Gastroesophageal sphincter (tissue), 4 donors: ENCODE measurements around the gene SPART. TPM values are rescaled to one million over a fixed set of nuclear protein-coding genes. Genes with fewer than 3 reads are reported as not detected.

Experiments
- ATAC-seq: fragments of 150-250 bp; one replicate; pipeline ENCODE4 v1.9.1; 2016; ENCODE audit warnings: mild to moderate bottlenecking, moderate library complexity
- H3K27ac ChIP-seq, 4 donors: fragments of 200-600 bp; sonication (generic) in 3 of 4; 1 replicate in 3 of 4; 2 replicates in 1 of 4; pipeline ENCODE4 v1.5.1; 2016 to 2019
- H3K27me3 ChIP-seq: fragments of 200-600 bp; sonication (generic); one replicate; pipeline ENCODE4 v1.5.1; 2019
- H3K36me3 ChIP-seq, 2 donors: fragments of 200-600 bp; sonication (generic); one replicate each; pipeline ENCODE4 v1.5.1; 2019; ENCODE audit warnings: control low read depth in 1 of 2
- H3K4me1 ChIP-seq, 3 donors: fragments of 200-600 bp; sonication (generic); 1 replicate in 2 of 3; 2 replicates in 1 of 3; pipeline ENCODE4 v1.5.1; 2016 to 2019; ENCODE audit warnings: control low read depth in 2 of 3
- H3K4me3 ChIP-seq, 2 donors: fragments of 200-600 bp; sonication (generic); one replicate each; pipeline ENCODE4 v1.5.1; 2019; ENCODE audit warnings: mild to moderate bottlenecking in 1 of 2, moderate library complexity in 1 of 2
- H3K9me3 ChIP-seq, 3 donors: fragments of 200-600 bp; sonication (generic); one replicate each; pipeline ENCODE4 v1.5.1; 2017 to 2019; ENCODE audit warnings: control low read depth in 2 of 3
- EP300 ChIP-seq: sonication (generic); formaldehyde crosslinking; IDR thresholded peaks from one replicate; pipeline ENCODE4 v1.6.1; 2017; ENCODE audit warnings: antibody characterized with exemption, mild to moderate bottlenecking
- POLR2A ChIP-seq, 2 donors: fragments of 450-650 bp; IDR thresholded peaks; one replicate each; pipeline ENCODE4 v1.6.1; 2017; ENCODE audit warnings: antibody characterized with exemption in 2 of 2, mild to moderate bottlenecking in 2 of 2, moderate library complexity in 1 of 2
- POLR2AphosphoS5 ChIP-seq: sonication (generic); formaldehyde crosslinking; IDR thresholded peaks from one replicate; pipeline ENCODE4 v1.6.1; 2017; ENCODE audit warnings: antibody characterized with exemption
- WGBS, 2 donors: methylation state at CpG; one replicate each; pipeline ENCODE4 v1.1.5; 2018; ENCODE audit warnings: low coverage in 1 of 2; 5-methylcytosine and 5-hydroxymethylcytosine counted together
- total RNA-seq, 4 donors: library from RNA; depleted of rRNA; stranded (reverse); fragments of >200 nt; gene quantifications; one replicate each; pipeline ENCODE4 v1.1.0, GENCODE V29; 2016
- TF ChIP-seq, protein P1 (sequence below), 4 experiments: fragments of 200-600 bp in 2 of 4; fragments of 450-650 bp in 2 of 4; sonication (generic) in 1 of 4; IDR thresholded peaks; one replicate each; pipeline ENCODE4 v1.5.1; 2017 to 2019; ENCODE audit warnings: antibody characterized with exemption in 4 of 4, mild to moderate bottlenecking in 2 of 4, moderate library complexity in 2 of 4

Gene SPART
- total RNA-seq, 4 donors from 2014 or later, result 113 to 173 (median 128) TPM

DNA sequence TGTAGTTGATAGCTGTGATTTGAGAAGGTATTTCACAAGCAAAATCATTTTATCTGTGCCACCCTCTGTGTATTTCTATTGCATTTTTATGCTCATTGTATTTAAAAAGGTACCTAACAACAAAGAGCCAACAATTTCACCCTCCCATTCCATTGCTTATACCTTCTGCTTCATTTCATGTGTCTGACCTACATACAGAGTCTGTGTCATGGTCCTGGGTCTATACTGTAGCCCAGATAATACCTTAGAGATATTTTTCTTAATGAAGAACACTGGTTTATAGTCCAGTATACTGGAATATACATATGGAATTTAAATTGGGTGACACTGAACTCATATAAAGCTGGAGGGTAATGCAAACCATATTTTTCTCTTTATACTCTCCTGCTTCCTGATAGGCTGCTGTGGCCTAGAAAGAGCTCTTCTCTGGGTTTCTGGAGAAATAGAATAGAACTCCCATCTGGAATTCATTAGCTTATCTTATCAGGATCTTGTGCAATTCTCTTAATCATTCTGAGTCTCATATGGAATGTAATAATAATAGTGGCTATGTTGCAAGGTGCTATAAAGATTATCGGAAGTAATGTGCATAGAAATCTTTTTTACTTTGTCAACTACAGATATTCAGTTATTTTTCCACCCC lies 31.8 kb upstream of the SPART start:
- no peak for ATAC-seq
- 86 to 88% methylated on average over 1 of the region's 1 CpG for WGBS, 2 donors
- Histone ChIP-seq H3K4me3 (no peak overlapping the region), H3K36me3 (no peaks in the 10 kb centered on the region), H3K4me1 (no peaks in the 10 kb centered on the region), H3K27ac (no peak overlapping the region), H3K9me3 (no peaks in the 10 kb centered on the region), H3K27me3 (peaks cover 6% of the 10 kb centered on the region)
- no peak for TF ChIP-seq EP300
- no peak for TF ChIP-seq POLR2A (IDR thresholded peaks at IDR 0.05)
- no peak for TF ChIP-seq POLR2AphosphoS5
- TF ChIP-seq, protein P1, sequence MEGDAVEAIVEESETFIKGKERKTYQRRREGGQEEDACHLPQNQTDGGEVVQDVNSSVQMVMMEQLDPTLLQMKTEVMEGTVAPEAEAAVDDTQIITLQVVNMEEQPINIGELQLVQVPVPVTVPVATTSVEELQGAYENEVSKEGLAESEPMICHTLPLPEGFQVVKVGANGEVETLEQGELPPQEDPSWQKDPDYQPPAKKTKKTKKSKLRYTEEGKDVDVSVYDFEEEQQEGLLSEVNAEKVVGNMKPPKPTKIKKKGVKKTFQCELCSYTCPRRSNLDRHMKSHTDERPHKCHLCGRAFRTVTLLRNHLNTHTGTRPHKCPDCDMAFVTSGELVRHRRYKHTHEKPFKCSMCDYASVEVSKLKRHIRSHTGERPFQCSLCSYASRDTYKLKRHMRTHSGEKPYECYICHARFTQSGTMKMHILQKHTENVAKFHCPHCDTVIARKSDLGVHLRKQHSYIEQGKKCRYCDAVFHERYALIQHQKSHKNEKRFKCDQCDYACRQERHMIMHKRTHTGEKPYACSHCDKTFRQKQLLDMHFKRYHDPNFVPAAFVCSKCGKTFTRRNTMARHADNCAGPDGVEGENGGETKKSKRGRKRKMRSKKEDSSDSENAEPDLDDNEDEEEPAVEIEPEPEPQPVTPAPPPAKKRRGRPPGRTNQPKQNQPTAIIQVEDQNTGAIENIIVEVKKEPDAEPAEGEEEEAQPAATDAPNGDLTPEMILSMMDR (IDR thresholded peaks at IDR 0.05), result no peak

DNA sequence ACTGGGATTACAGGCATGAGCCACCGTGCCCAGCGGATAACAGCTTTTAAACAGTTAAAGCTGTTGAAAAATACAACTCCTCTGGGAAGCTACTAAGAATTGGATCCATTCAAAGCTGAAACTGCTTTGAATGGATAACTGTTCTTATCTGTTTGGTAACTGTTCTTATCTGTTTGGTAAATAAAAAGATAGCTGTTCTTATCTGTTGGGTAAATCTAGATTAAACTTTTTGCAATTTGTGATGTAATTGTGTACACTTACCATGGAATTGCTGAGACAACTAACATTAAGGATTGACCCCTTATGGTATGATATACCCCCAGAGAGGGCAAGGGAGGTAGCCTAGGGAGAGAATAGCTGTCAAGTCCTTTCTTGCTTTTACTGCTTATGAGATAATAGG lies 27.9 kb upstream of the SPART start:
- WGBS, 2 donors, result 100% methylated on average over 2 of the region's 2 CpGs; no CpG with 5 or more reads in 1 of the 2 donors
- TF ChIP-seq, protein P1 (IDR thresholded peaks at IDR 0.05), result no peak
- no peak for TF ChIP-seq POLR2A (IDR thresholded peaks at IDR 0.05)
- Histone ChIP-seq H3K4me3 (no peak overlapping the region), H3K9me3 (no peaks in the 10 kb centered on the region), H3K36me3 (no peaks in the 10 kb centered on the region), H3K4me1 (peaks cover 0 to 6% (median 0%) of the 10 kb centered on the region in 3 donors), H3K27ac (no peak overlapping the region), H3K27me3 (no peaks in the 10 kb centered on the region)
- ATAC-seq, result no peak

DNA sequence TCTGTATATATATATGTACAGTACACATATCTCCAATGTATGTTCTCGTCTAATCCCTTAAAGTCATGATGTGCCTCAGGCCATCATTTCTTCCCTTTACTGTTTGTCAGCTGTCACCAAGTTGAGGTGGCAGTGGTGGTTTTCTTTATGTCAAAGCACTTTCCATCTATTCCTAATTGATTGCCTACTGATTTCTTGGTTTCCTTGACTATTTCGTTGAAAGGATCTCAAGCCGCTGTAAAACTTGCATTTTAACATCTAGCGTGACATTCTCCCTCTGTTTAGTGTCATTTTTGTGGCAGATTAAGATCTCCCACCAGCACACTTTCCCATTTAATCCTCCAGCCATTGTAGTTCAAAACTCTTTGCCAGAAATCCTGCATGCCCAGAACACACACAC lies 25.0 kb upstream of the SPART start:
- TF ChIP-seq, protein P1 (IDR thresholded peaks at IDR 0.05), result no peak
- TF ChIP-seq EP300, result no peak
- TF ChIP-seq POLR2A (IDR thresholded peaks at IDR 0.05), result no peak
- no peak for TF ChIP-seq POLR2AphosphoS5
- H3K27me3 ChIP-seq, result no peaks in the 10 kb centered on the region
- no peak overlapping the region for H3K27ac ChIP-seq
- H3K9me3 ChIP-seq, result no peaks in the 10 kb centered on the region
- H3K4me1 ChIP-seq, result peaks cover 0 to 6% (median 0%) of the 10 kb centered on the region in 3 donors
- H3K36me3 ChIP-seq, result peaks cover 0 to 6% of the 10 kb centered on the region in 2 donors
- 90 to 100% methylated on average over 1 to 4 of the region's 4 CpGs for WGBS, 2 donors
- no peak for ATAC-seq
- no peak overlapping the region for H3K4me3 ChIP-seq

DNA sequence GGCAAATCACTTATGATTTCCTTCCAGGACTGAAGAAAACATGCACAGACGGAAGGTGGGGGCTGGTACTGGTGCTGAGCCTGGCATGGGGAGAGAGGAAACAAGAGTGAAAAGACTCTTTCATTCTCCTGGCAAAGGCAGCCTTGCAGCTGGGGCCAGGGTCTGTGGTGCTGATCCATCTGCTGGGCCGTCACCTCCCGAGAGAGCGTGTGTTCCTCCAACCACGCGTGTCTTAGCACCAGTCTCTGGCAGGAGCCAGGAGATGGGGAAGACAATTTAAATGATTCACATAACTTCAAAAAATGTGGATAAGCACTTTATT lies 23.9 kb upstream of the SPART start:
- H3K36me3 ChIP-seq, result peaks cover 0 to 12% of the 10 kb centered on the region in 2 donors
- H3K4me1 ChIP-seq, result peaks cover 0 to 6% (median 0%) of the 10 kb centered on the region in 3 donors
- no peaks in the 10 kb centered on the region for H3K9me3 ChIP-seq
- no peak overlapping the region for H3K4me3 ChIP-seq
- ATAC-seq, result no peak
- H3K27me3 ChIP-seq, result no peaks in the 10 kb centered on the region
- TF ChIP-seq POLR2A (IDR thresholded peaks at IDR 0.05) (no peak), POLR2AphosphoS5 (no peak), EP300 (no peak)
- TF ChIP-seq, protein P1 (IDR thresholded peaks at IDR 0.05), result no peak
- peak overlapping the region in 1 of 4 donors; percentile 24 for H3K27ac ChIP-seq
- WGBS, 2 donors, result 78 to 84% methylated on average over 6 of the region's 6 CpGs

DNA sequence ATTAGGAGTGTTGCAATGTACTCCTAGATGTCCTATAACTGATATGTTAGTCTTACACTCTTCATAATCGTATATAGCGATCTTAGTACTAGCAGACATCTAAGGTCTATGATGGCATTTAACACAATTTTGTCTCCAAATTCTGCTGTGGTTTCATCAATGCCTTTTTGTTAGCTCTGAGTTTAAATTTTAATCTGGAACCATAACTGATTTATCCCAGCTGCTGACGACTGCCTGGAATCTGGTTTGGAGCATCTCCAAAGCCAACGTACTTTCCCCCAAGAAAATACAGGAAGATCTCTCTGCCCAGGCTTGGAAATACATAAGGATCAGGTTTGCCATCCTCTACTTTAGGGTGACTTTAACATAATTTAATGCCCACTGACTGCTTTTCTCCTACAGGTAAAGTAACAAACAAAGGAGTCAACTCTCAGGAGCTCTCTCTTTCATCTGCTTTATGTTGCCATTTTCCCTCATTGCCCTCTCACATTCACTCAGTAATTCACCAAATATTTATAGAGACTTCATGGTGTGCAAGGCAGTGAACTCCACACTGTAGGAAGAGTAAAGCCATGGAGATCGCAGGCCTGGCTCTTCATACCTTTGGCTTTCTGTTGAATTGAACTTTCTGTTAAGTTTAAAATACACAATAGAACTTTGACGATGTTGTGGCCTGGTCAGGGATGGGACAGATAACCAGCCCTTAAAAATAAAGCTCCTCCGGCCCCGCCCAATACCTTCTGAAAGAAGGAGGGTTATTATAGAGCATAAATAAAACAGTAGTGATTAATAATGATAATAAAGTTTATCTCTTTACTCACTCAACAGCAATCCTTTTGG lies 23.3 kb upstream of the SPART start:
- ATAC-seq, result no peak
- Histone ChIP-seq H3K36me3 (peaks cover 0 to 12% of the 10 kb centered on the region in 2 donors), H3K4me3 (no peak overlapping the region), H3K9me3 (no peaks in the 10 kb centered on the region), H3K27ac (peak overlapping the region in 1 of 4 donors; percentile 24), H3K4me1 (peaks cover 0 to 6% (median 0%) of the 10 kb centered on the region in 3 donors), H3K27me3 (no peaks in the 10 kb centered on the region)
- TF ChIP-seq POLR2A (IDR thresholded peaks at IDR 0.05), result no peak
- TF ChIP-seq EP300, result no peak
- TF ChIP-seq, protein P1 (IDR thresholded peaks at IDR 0.05), result no peak
- no peak for TF ChIP-seq POLR2AphosphoS5
- WGBS, 2 donors, result 53 to 57% methylated on average over 7 to 8 of the region's 8 CpGs
